Stomach (tissue), 9 donors: ENCODE measurements around the gene DDX27. TPM values are rescaled to one million over a fixed set of nuclear protein-coding genes. Genes with fewer than 3 reads are reported as not detected.

ENCODE experiments used
- DNase-seq, 2 donors: peaks; one replicate each; pipeline versions ENCODE4 v3.0.0 to v3.0.0-alpha.2; 2013 to 2019
- H3K27ac ChIP-seq, 5 donors: fragments of 200-600 bp in 4 of 5; sonication (generic) in 4 of 5; one replicate each; pipeline ENCODE4 v1.5.1; 2013 to 2019; ENCODE audit warnings: mild to moderate bottlenecking in 1 of 5, moderate library complexity in 1 of 5
- H3K27me3 ChIP-seq, 3 donors: fragments of 200-600 bp; sonication (generic); one replicate each; pipeline ENCODE4 v1.5.1; 2017 to 2019; ENCODE audit warnings: mixed run types in 1 of 3
- H3K36me3 ChIP-seq, 4 donors: fragments of 200-600 bp; sonication (generic); 1 replicate in 3 of 4; 2 replicates in 1 of 4; pipeline ENCODE4 v1.5.1; 2016 to 2019
- H3K4me1 ChIP-seq, 4 donors: fragments of 200-600 bp; sonication (generic); one replicate each; pipeline ENCODE4 v1.5.1; 2016 to 2019
- H3K4me3 ChIP-seq, 4 donors: fragments of 200-600 bp; sonication (generic) in 3 of 4; one replicate each; pipeline ENCODE4 v1.5.1; 2016 to 2019; ENCODE audit warnings: mild to moderate bottlenecking in 1 of 4
- H3K9me3 ChIP-seq, 4 donors: fragments of 200-600 bp; sonication (generic); one replicate each; pipeline ENCODE4 v1.5.1; 2016 to 2019
- EP300 ChIP-seq: sonication (generic); formaldehyde crosslinking; IDR thresholded peaks from one replicate; pipeline ENCODE4 v1.6.1; 2017; ENCODE audit warnings: antibody characterized with exemption
- POLR2A ChIP-seq, 4 donors: fragments of 450-650 bp; IDR thresholded peaks; one replicate each; pipeline ENCODE4 v1.6.1; 2016; ENCODE audit warnings: antibody characterized with exemption in 4 of 4, control low read depth in 2 of 4, mild to moderate bottlenecking in 1 of 4, moderate library complexity in 1 of 4
- WGBS, 5 donors: extraction: QIAGEN DNeasy Blood & Tissue Kit in 3 of 5; methylation state at CpG; one replicate each; pipeline versions ENCODE4 v1.1.5 to v1.1.7; 2013 to 2018; 5-methylcytosine and 5-hydroxymethylcytosine counted together
- intact Hi-C: fragments of 100-400 bp; cut with DNase I; formaldehyde crosslinking; loops from one replicate; pipeline ENCODE4 v1.15.1; 2023; ENCODE audit warnings: low total_unique reads
- polyA plus RNA-seq, 3 donors: library from polyadenylated mRNA; stranded (reverse); fragments of 200-250 nt; gene quantifications; one replicate each; pipeline ENCODE4 v1.2.3, GENCODE V29; 2013
- small RNA-seq, 4 donors: library from RNA; depleted of rRNA; stranded (forward); fragments of <200 nt; gene quantifications; one replicate each; pipeline ENCODE3, GENCODE V24; 2016
- total RNA-seq, 5 donors: library from RNA; depleted of rRNA; stranded (reverse); fragments of >200 nt; gene quantifications; one replicate each; pipeline versions ENCODE4 v1.1.0 to v1.2.3, GENCODE V29; 2014 to 2016
- TF ChIP-seq, protein P1 (sequence below), 7 experiments: fragments of 450-650 bp in 4 of 7; fragments of 200-600 bp in 3 of 7; sonication (generic) in 3 of 7; IDR thresholded peaks; one replicate each; pipeline ENCODE4 v1.5.1; 2016 to 2019; ENCODE audit warnings: antibody characterized with exemption in 7 of 7, control low read depth in 2 of 7, mild to moderate bottlenecking in 1 of 7
- donor health status: healthy with polysubstance abuse.
- donor health status: Bipolar disorder and iron deficiency.
- donor health status: healthy.

Gene DDX27
- total and polyA plus RNA-seq, 8 donors: 11.7 to 38.2 (median 21.4) TPM

DNA sequence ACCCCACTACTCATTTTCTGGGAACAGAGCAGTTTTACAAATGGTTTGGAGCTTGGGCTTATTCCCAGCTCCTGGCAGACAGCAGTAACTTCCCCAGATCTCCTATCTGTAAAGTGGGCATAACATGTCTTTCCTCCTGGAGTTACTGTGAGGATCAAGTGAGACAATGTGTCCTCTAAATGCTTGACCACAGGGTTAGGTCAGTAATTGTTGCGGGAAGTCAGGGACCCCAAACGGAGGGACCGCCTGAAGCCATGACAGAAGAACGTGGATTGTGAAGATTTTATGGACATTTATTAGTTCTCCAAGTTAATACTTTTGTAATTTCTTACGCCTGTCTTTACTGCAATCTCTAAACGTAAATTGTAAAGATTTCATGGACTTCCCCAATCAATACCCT is 73.9 kb downstream of the DDX27 start:
- 96 to 97% (median 97%) methylated on average over 6 of the region's 6 CpGs for WGBS, 5 donors

More for the DNA sequence above, 73.9 kb downstream of the DDX27 start:
- no peak for DNase-seq
- TF ChIP-seq, protein P1, sequence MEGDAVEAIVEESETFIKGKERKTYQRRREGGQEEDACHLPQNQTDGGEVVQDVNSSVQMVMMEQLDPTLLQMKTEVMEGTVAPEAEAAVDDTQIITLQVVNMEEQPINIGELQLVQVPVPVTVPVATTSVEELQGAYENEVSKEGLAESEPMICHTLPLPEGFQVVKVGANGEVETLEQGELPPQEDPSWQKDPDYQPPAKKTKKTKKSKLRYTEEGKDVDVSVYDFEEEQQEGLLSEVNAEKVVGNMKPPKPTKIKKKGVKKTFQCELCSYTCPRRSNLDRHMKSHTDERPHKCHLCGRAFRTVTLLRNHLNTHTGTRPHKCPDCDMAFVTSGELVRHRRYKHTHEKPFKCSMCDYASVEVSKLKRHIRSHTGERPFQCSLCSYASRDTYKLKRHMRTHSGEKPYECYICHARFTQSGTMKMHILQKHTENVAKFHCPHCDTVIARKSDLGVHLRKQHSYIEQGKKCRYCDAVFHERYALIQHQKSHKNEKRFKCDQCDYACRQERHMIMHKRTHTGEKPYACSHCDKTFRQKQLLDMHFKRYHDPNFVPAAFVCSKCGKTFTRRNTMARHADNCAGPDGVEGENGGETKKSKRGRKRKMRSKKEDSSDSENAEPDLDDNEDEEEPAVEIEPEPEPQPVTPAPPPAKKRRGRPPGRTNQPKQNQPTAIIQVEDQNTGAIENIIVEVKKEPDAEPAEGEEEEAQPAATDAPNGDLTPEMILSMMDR (IDR thresholded peaks at IDR 0.05): no peak
- TF ChIP-seq POLR2A (IDR thresholded peaks at IDR 0.05): no peak
- no peak for TF ChIP-seq EP300
- intact Hi-C loops: no loop called here
- no peak overlapping the region for H3K27ac ChIP-seq
- no peaks in the 10 kb centered on the region for H3K27me3 ChIP-seq
- peaks cover 9 to 26% (median 14%) of the 10 kb centered on the region in 4 donors for H3K4me1 ChIP-seq
- peaks cover 26 to 69% (median 60%) of the 10 kb centered on the region in 4 donors for H3K36me3 ChIP-seq
- no peaks in the 10 kb centered on the region for H3K9me3 ChIP-seq
- no peak overlapping the region for H3K4me3 ChIP-seq

Small RNA genes lying within 50 kb of the gene (small RNA-seq; reads per million reads assigned to genes)
- gene SNORD12B (1,983 to 3,062 (median 2,210) reads per million in 4 donors), gene SNORD12C (2,067 to 2,842 (median 2,181) reads per million in 4 donors)

Other genes with a start within 250 kb of the DDX27 start
- 10 to 100 TPM in 4 of 5 donors, 1 to 10 TPM in 1; 2.0 to 66.1 (median 37.1) TPM for gene CSE1L, start 173.1 kb upstream of the DDX27 start, total RNA-seq
- 10 to 100 TPM; 19.4 to 29.2 (median 23.8) TPM for gene CSE1L, start 173.1 kb upstream of the DDX27 start, polyA plus RNA-seq
- 100 to 1,000 TPM in 1 of 5 donors, 10 to 100 TPM in 4; 33.9 to 129 (median 77.3) TPM for gene STAU1, start 31.1 kb upstream of the DDX27 start, total RNA-seq
- 10 to 100 TPM; 33.0 to 59.3 (median 38.4) TPM for gene STAU1, start 31.1 kb upstream of the DDX27 start, polyA plus RNA-seq
- 10 to 100 TPM in 4 of 5 donors, 1 to 10 TPM in 1; 5.2 to 29.6 (median 26.1) TPM for gene ZNFX1, start 58.6 kb downstream of the DDX27 start, total RNA-seq
- gene ZNFX1, start 58.6 kb downstream of the DDX27 start, polyA plus RNA-seq: 1 to 10 TPM; 5.8 to 8.4 (median 6.4) TPM